ENCODE results near the gene DNAL1. TPM values are rescaled to one million over a fixed set of nuclear protein-coding genes. Genes with fewer than 3 reads are reported as not detected.
A peak's percentile ranks its signal among the peaks of the same experiment; 100 is the strongest.

The DNAL1 gene
- total and polyA plus RNA-seq, 2 of the 13 experiments (the other 11 are each of a cell fraction or from before 2014, with no cell fraction given) = 1.4 to 13.3 TPM

DNA sequence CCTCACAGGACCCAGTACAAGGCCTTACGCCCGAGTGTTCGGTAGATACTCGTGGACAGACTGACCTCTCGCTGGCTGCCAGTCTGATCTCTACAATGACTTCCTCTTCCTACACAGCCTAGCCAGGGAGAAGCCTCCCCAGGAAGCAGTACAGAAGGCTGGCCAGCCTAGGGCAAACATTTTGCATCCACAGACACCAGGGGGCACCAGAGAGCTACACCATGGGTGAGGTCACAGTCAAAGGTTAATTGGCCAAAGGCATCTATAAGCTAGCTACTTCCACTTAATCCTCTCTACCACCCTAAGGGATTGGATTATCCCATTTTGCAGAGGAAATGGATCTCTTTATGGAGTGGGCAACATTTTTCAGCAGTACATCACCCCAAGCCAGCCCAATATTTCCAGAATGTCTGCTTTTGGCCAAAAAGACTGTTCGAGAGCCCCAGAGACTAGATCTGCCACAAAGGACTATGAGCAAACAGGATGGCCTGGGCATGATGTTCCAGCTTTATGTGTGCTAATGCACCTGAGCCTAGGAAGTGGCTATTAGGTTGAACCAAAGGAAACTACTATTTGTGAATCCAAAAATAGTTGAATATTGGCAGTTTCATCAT, 84.0 kb downstream of the DNAL1 start (continued):
- TF ChIP-seq NCOA5 (CRISPR knock-in tag; IDR thresholded peaks at IDR 0.05) (no peak), ZFP82 (CRISPR knock-in tag; IDR thresholded peaks at IDR 0.05; ENCODE audit: borderline replicate concordance) (no peak), NR2F2 (IDR thresholded peaks at IDR 0.05; ENCODE audit: borderline replicate concordance, low read depth) (peak; percentile 75; the same call in 1 of the 2 replicates), ZNF724P (CRISPR knock-in tag; IDR thresholded peaks at IDR 0.05; ENCODE audit: borderline replicate concordance) (no peak), MED1 (CRISPR knock-in tag; IDR thresholded peaks at IDR 0.05) (peak; percentile 28; the same call in 1 of the 2 replicates), ZNF44 (CRISPR knock-in tag; IDR thresholded peaks at IDR 0.05) (no peak), ZFP1 (CRISPR knock-in tag; IDR thresholded peaks at IDR 0.05) (no peak), HNRNPK (IDR thresholded peaks at IDR 0.05; ENCODE audit: low read depth, low read length, poor library complexity, severe bottlenecking) (no peak), GLI4 (CRISPR knock-in tag; IDR thresholded peaks at IDR 0.05; ENCODE audit: borderline replicate concordance) (no peak), CBX1 (IDR thresholded peaks at IDR 0.05; ENCODE audit: low read depth) (no peak), ZNF766 (CRISPR knock-in tag; IDR thresholded peaks at IDR 0.05; ENCODE audit: borderline replicate concordance) (no peak), NR2C2 (CRISPR knock-in tag; IDR thresholded peaks at IDR 0.05; ENCODE audit: borderline replicate concordance) (peak; percentile 44; the same call in 1 of the 2 replicates), ZNF788 (CRISPR knock-in tag; IDR thresholded peaks at IDR 0.05; ENCODE audit: borderline replicate concordance) (peak; percentile 18; the same call in 1 of the 2 replicates), HDAC6 (IDR thresholded peaks at IDR 0.05; ENCODE audit: low read depth, low read length) (no peak), XRCC5 (optimal IDR thresholded peaks at IDR 0.05; ENCODE audit: low read length) (peak; percentile 45), RARA (CRISPR knock-in tag; IDR thresholded peaks at IDR 0.05) (peak; percentile 28; the same call in 1 of the 2 replicates), ZNF563 (CRISPR knock-in tag; IDR thresholded peaks at IDR 0.05) (no peak), ZNF772 (CRISPR knock-in tag; IDR thresholded peaks at IDR 0.05) (peak; percentile 31; the same call in 1 of the 2 replicates)
- TF ChIP-seq, protein P1, sequence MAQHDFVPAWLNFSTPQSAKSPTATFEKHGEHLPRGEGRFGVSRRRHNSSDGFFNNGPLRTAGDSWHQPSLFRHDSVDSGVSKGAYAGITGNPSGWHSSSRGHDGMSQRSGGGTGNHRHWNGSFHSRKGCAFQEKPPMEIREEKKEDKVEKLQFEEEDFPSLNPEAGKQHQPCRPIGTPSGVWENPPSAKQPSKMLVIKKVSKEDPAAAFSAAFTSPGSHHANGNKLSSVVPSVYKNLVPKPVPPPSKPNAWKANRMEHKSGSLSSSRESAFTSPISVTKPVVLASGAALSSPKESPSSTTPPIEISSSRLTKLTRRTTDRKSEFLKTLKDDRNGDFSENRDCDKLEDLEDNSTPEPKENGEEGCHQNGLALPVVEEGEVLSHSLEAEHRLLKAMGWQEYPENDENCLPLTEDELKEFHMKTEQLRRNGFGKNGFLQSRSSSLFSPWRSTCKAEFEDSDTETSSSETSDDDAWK (CRISPR knock-in tag; IDR thresholded peaks at IDR 0.05) = no peak
- TF ChIP-seq, protein P2, sequence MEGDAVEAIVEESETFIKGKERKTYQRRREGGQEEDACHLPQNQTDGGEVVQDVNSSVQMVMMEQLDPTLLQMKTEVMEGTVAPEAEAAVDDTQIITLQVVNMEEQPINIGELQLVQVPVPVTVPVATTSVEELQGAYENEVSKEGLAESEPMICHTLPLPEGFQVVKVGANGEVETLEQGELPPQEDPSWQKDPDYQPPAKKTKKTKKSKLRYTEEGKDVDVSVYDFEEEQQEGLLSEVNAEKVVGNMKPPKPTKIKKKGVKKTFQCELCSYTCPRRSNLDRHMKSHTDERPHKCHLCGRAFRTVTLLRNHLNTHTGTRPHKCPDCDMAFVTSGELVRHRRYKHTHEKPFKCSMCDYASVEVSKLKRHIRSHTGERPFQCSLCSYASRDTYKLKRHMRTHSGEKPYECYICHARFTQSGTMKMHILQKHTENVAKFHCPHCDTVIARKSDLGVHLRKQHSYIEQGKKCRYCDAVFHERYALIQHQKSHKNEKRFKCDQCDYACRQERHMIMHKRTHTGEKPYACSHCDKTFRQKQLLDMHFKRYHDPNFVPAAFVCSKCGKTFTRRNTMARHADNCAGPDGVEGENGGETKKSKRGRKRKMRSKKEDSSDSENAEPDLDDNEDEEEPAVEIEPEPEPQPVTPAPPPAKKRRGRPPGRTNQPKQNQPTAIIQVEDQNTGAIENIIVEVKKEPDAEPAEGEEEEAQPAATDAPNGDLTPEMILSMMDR (CRISPR knock-in tag; IDR thresholded peaks at IDR 0.05) = peak; percentile 95
- TF ChIP-seq, protein P3, sequence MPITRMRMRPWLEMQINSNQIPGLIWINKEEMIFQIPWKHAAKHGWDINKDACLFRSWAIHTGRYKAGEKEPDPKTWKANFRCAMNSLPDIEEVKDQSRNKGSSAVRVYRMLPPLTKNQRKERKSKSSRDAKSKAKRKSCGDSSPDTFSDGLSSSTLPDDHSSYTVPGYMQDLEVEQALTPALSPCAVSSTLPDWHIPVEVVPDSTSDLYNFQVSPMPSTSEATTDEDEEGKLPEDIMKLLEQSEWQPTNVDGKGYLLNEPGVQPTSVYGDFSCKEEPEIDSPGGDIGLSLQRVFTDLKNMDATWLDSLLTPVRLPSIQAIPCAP (CRISPR knock-in tag; IDR thresholded peaks at IDR 0.05; ENCODE audit: low read depth) = no peak
- TF ChIP-seq, protein P4, sequence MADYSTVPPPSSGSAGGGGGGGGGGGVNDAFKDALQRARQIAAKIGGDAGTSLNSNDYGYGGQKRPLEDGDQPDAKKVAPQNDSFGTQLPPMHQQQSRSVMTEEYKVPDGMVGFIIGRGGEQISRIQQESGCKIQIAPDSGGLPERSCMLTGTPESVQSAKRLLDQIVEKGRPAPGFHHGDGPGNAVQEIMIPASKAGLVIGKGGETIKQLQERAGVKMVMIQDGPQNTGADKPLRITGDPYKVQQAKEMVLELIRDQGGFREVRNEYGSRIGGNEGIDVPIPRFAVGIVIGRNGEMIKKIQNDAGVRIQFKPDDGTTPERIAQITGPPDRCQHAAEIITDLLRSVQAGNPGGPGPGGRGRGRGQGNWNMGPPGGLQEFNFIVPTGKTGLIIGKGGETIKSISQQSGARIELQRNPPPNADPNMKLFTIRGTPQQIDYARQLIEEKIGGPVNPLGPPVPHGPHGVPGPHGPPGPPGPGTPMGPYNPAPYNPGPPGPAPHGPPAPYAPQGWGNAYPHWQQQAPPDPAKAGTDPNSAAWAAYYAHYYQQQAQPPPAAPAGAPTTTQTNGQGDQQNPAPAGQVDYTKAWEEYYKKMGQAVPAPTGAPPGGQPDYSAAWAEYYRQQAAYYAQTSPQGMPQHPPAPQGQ (CRISPR knock-in tag; IDR thresholded peaks at IDR 0.05; ENCODE audit: borderline replicate concordance) = no peak
- TF ChIP-seq, protein P5, sequence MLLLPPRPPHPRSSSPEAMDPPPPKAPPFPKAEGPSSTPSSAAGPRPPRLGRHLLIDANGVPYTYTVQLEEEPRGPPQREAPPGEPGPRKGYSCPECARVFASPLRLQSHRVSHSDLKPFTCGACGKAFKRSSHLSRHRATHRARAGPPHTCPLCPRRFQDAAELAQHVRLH (CRISPR knock-in tag; IDR thresholded peaks at IDR 0.05; ENCODE audit: borderline replicate concordance, low read depth) = no peak
- TF ChIP-seq, protein P6, sequence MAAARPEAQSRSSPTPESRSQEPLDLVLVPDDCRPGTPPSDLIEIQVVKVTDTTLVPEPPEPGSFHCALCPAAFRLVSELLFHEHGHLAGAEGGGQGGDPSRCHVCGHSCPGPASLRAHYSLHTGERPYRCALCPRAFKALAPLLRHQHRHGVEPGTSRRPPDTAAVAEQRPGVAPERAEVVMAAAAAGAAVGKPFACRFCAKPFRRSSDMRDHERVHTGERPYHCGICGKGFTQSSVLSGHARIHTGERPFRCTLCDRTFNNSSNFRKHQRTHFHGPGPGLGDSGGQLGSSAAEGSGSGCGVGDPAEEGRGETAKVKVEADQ (CRISPR knock-in tag; IDR thresholded peaks at IDR 0.05; ENCODE audit: borderline replicate concordance) = no peak

Data from HepG2 (cell line).